DND-41 (cell line): Measurements from ENCODE around the gene ZNRF2.

ENCODE experiments used
- EZH2 ChIP-seq: IDR thresholded peaks from 3 replicates; pipeline ENCODE4 v1.6.1; 2012; ENCODE audit warnings: borderline replicate concordance, low read depth, mild to moderate bottlenecking, moderate library complexity, low read length, inconsistent platforms; ENCODE audit not compliant: severe bottlenecking
- TF ChIP-seq, protein P1 (sequence below): IDR thresholded peaks from 2 replicates; pipeline ENCODE4 v1.5.1; 2012; ENCODE audit warnings: borderline replicate concordance, low read length, moderate library complexity, mild to moderate bottlenecking; ENCODE audit not compliant: poor library complexity, severe bottlenecking; ENCODE audit errors: extremely low read depth

DNA sequence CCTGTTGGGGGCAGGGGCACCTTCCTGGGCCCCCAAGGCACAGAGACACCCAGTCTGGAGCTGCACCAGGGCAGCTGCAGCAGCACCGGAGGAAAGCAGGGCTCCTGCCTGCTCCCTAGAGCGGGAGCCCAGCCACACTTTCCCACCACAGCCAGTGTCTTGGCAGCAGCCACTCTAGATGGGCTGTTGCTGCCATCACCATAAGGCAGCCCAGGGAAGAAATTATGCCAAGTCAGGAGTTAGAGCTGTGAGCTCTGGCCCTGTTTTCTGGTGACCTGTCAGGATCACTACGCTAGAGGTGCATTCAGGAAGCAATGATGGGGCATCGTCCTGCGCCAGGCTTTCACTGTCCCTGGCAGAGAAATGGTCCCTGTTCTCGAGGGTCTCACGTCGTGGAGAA lies 38.0 kb upstream of the ZNRF2 start:
- TF ChIP-seq, protein P1, sequence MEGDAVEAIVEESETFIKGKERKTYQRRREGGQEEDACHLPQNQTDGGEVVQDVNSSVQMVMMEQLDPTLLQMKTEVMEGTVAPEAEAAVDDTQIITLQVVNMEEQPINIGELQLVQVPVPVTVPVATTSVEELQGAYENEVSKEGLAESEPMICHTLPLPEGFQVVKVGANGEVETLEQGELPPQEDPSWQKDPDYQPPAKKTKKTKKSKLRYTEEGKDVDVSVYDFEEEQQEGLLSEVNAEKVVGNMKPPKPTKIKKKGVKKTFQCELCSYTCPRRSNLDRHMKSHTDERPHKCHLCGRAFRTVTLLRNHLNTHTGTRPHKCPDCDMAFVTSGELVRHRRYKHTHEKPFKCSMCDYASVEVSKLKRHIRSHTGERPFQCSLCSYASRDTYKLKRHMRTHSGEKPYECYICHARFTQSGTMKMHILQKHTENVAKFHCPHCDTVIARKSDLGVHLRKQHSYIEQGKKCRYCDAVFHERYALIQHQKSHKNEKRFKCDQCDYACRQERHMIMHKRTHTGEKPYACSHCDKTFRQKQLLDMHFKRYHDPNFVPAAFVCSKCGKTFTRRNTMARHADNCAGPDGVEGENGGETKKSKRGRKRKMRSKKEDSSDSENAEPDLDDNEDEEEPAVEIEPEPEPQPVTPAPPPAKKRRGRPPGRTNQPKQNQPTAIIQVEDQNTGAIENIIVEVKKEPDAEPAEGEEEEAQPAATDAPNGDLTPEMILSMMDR: no peak
- no peak for TF ChIP-seq EZH2
